Measurements from ENCODE around the gene EXTL1. TPM values are rescaled to one million over a fixed set of nuclear protein-coding genes. Genes with fewer than 3 reads are reported as not detected.

Gene EXTL1
- total and polyA plus RNA-seq, 2 donors from 2014 or later: 0.28 to 0.45 TPM

DNA sequence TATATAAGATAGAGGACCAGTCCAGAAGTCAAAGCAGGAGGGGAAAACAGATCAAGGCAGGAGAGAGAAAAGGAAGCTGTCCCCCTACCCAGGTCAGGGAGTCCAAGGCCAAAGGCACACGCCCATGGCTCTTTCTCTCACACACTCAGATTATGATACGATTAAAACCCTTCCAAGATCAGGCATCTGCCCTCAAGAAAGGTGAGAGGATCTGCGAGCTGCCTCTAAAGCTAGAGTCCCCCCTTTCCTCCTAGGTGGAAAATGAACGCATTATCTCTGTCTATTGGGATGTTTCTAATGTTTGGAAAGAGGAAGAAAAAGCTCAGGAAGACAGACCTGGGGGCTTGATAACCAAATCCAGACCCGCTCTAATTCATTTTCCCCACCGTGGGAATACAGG is 31.3 kb upstream of the EXTL1 start:
- Histone ChIP-seq H3K4me1 (ENCODE audit: control insufficient read depth in 2 of 3, insufficient read depth in 2 of 3, low read depth in 1 of 3, low read length in 3 of 3) (no peaks in the 10 kb centered on the region), H3K9ac (ENCODE audit: low read length in 3 of 3) (no peak overlapping the region), H3K27ac (ENCODE audit: low read depth in 2 of 2, low read length in 2 of 2) (no peak overlapping the region), H3K4me3 (ENCODE audit: low read length in 3 of 3) (no peak overlapping the region), H3K9me3 (ENCODE audit: control insufficient read depth in 2 of 3, insufficient read depth in 1 of 3, low read length in 3 of 3) (no peaks in the 10 kb centered on the region), H3K27me3 (ENCODE audit: control insufficient read depth, insufficient read depth, low read length) (no peaks in the 10 kb centered on the region), H3K36me3 (ENCODE audit: control insufficient read depth in 2 of 3, insufficient read depth in 3 of 3, low read length in 3 of 3) (peaks cover 0 to 6% (median 3%) of the 10 kb centered on the region in 3 donors)
- DNase-seq: no peak
- intact Hi-C loops (cut with DNase I): no loop called here
- FAIRE-seq: no peak
- no peak for TF ChIP-seq CTCF (IDR thresholded peaks at IDR 0.05; ENCODE audit: borderline replicate concordance, extremely low read depth, insufficient read depth)

DNA sequence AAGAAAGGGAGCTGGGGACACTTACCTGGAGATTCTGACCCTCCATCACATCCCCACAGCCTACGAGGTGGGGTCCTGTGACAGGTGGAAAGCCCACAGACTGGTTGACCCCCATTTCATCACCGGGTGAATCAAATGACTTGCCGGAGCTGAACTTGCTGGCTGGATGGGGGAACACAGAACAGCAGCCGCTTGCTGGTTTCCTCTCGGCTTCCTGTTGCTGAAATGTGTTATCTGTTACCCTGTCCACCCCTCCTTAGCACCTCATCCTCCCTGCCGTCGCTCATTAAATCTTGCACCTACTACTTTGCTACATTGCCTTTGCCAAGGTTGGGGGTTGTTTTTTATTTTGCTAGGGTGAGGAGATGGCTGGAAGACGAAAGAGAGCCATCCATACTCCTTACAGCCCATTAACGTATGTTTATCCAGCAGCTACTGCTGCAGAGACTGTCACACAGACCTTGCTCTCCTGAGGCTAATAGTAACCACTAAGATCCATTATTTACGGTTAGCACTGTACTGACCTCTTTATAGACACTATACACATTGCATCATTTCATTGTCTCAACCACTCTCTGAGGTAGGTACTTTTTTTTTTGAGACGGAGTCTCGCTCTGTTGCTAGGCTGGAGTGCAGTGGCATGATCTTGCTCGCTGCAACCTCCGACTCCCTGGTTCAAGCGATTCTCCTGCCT is 30.7 kb upstream of the EXTL1 start:
- Histone ChIP-seq H3K4me1 (ENCODE audit: control insufficient read depth in 2 of 3, insufficient read depth in 2 of 3, low read depth in 1 of 3, low read length in 3 of 3) (no peaks in the 10 kb centered on the region), H3K4me3 (ENCODE audit: low read length in 3 of 3) (no peak overlapping the region), H3K36me3 (ENCODE audit: control insufficient read depth in 2 of 3, insufficient read depth in 3 of 3, low read length in 3 of 3) (peaks cover 0 to 3% (median 3%) of the 10 kb centered on the region in 3 donors), H3K9me3 (ENCODE audit: control insufficient read depth in 2 of 3, insufficient read depth in 1 of 3, low read length in 3 of 3) (no peaks in the 10 kb centered on the region), H3K27ac (ENCODE audit: low read depth in 2 of 2, low read length in 2 of 2) (no peak overlapping the region), H3K27me3 (ENCODE audit: control insufficient read depth, insufficient read depth, low read length) (no peaks in the 10 kb centered on the region), H3K9ac (ENCODE audit: low read length in 3 of 3) (no peak overlapping the region)
- TF ChIP-seq CTCF (IDR thresholded peaks at IDR 0.05; ENCODE audit: borderline replicate concordance, extremely low read depth, insufficient read depth): no peak
- intact Hi-C loops (cut with DNase I): no loop called here
- FAIRE-seq: no peak
- no peak for DNase-seq

- peaks cover 3 to 7% (median 6%) of the 10 kb centered on the region in 3 donors for H3K4me1 ChIP-seq (ENCODE audit: control insufficient read depth in 2 of 3, insufficient read depth in 2 of 3, low read depth in 1 of 3, low read length in 3 of 3)
- H3K9ac ChIP-seq (ENCODE audit: low read length in 3 of 3): no peak overlapping the region
- H3K27ac ChIP-seq (ENCODE audit: low read depth in 2 of 2, low read length in 2 of 2): no peak overlapping the region
- intact Hi-C loops (cut with DNase I): no loop called here
- DNase-seq: no peak
- no peak for FAIRE-seq
- H3K4me3 ChIP-seq (ENCODE audit: low read length in 3 of 3): no peak overlapping the region
- peaks cover 0 to 3% (median 3%) of the 10 kb centered on the region in 3 donors for H3K36me3 ChIP-seq (ENCODE audit: control insufficient read depth in 2 of 3, insufficient read depth in 3 of 3, low read length in 3 of 3)
- H3K9me3 ChIP-seq (ENCODE audit: control insufficient read depth in 2 of 3, insufficient read depth in 1 of 3, low read length in 3 of 3): no peaks in the 10 kb centered on the region
- H3K27me3 ChIP-seq (ENCODE audit: control insufficient read depth, insufficient read depth, low read length): no peaks in the 10 kb centered on the region
- no peak for TF ChIP-seq CTCF (IDR thresholded peaks at IDR 0.05; ENCODE audit: borderline replicate concordance, extremely low read depth, insufficient read depth)
Observed at GRCh38 chr1:25991937-25992688, 29.5 kb upstream of the EXTL1 start.

Measured in kidney (tissue), 14 donors.